Measurements from ENCODE around the gene ZNF280D.

- TF ChIP-seq, protein P1, sequence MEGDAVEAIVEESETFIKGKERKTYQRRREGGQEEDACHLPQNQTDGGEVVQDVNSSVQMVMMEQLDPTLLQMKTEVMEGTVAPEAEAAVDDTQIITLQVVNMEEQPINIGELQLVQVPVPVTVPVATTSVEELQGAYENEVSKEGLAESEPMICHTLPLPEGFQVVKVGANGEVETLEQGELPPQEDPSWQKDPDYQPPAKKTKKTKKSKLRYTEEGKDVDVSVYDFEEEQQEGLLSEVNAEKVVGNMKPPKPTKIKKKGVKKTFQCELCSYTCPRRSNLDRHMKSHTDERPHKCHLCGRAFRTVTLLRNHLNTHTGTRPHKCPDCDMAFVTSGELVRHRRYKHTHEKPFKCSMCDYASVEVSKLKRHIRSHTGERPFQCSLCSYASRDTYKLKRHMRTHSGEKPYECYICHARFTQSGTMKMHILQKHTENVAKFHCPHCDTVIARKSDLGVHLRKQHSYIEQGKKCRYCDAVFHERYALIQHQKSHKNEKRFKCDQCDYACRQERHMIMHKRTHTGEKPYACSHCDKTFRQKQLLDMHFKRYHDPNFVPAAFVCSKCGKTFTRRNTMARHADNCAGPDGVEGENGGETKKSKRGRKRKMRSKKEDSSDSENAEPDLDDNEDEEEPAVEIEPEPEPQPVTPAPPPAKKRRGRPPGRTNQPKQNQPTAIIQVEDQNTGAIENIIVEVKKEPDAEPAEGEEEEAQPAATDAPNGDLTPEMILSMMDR (IDR thresholded peaks at IDR 0.05), result no peak
- TF ChIP-seq, protein P2, sequence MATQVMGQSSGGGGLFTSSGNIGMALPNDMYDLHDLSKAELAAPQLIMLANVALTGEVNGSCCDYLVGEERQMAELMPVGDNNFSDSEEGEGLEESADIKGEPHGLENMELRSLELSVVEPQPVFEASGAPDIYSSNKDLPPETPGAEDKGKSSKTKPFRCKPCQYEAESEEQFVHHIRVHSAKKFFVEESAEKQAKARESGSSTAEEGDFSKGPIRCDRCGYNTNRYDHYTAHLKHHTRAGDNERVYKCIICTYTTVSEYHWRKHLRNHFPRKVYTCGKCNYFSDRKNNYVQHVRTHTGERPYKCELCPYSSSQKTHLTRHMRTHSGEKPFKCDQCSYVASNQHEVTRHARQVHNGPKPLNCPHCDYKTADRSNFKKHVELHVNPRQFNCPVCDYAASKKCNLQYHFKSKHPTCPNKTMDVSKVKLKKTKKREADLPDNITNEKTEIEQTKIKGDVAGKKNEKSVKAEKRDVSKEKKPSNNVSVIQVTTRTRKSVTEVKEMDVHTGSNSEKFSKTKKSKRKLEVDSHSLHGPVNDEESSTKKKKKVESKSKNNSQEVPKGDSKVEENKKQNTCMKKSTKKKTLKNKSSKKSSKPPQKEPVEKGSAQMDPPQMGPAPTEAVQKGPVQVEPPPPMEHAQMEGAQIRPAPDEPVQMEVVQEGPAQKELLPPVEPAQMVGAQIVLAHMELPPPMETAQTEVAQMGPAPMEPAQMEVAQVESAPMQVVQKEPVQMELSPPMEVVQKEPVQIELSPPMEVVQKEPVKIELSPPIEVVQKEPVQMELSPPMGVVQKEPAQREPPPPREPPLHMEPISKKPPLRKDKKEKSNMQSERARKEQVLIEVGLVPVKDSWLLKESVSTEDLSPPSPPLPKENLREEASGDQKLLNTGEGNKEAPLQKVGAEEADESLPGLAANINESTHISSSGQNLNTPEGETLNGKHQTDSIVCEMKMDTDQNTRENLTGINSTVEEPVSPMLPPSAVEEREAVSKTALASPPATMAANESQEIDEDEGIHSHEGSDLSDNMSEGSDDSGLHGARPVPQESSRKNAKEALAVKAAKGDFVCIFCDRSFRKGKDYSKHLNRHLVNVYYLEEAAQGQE (IDR thresholded peaks at IDR 0.05; ENCODE audit: insufficient read depth in 1 of 2, low read depth in 2 of 2, low read length in 1 of 2), result no peak
- TF ChIP-seq POLR2AphosphoS5 (IDR thresholded peaks at IDR 0.05; ENCODE audit: low read depth, low read length) (no peak; the same call in 1 of the 2 replicates), SIN3A (IDR thresholded peaks at IDR 0.05; ENCODE audit: borderline replicate concordance, insufficient read depth, low read depth, low read length) (no peak)
These were observed at the start of gene ZNF280D for GRCh38 chr15:56733136-56734012.

Data from Panc1 (cell line).